DMS153 treated with DMSO at 0.1 percent for 48 hours (cell line): ENCODE data around the gene PRKCD.

Experiments
- DNase-seq: peaks from one replicate; lab custom pipeline; 2025; ENCODE audit not compliant: unreplicated experiment; lab: John Stamatoyannopoulos, UW

The PRKCD gene

GRCh38 chr3:53230789-53231188 lies 69.8 kb downstream of the PRKCD start:
- DNase-seq = no peak

GRCh38 chr3:53231532-53232511 lies 70.8 kb downstream of the PRKCD start:
- no peak for DNase-seq

GRCh38 chr3:53232641-53233377 lies 71.8 kb downstream of the PRKCD start:
- DNase-seq = no peak

- DNase-seq = no peak
Observed at GRCh38 chr3:53234130-53234840, 73.3 kb downstream of the PRKCD start.

- DNase-seq = no peak
Observed at GRCh38 chr3:53234841-53235232, 73.8 kb downstream of the PRKCD start.

- no peak for DNase-seq
Observed at GRCh38 chr3:53235545-53235944, 74.5 kb downstream of the PRKCD start.

- no peak for DNase-seq
Observed at GRCh38 chr3:53236112-53236841, 75.3 kb downstream of the PRKCD start.

- DNase-seq = no peak
Observed at GRCh38 chr3:53238051-53238850, 77.2 kb downstream of the PRKCD start.

- no peak for DNase-seq
Observed at GRCh38 chr3:53238886-53239285, 77.9 kb downstream of the PRKCD start.

GRCh38 chr3:53239800-53240199 lies 78.8 kb downstream of the PRKCD start:
- DNase-seq = no peak

- DNase-seq = no peak
Observed at GRCh38 chr3:53240989-53241972, 80.3 kb downstream of the PRKCD start.

GRCh38 chr3:53242155-53242554 lies 81.1 kb downstream of the PRKCD start:
- DNase-seq = no peak
